ENCODE measurements around the gene CARS2.
"Not testable (repeated sequence)": the region's sequence is repeated elsewhere in the genome, so short reads cannot be mapped to it uniquely, and the experiment has no call there.

The CARS2 gene

DNA sequence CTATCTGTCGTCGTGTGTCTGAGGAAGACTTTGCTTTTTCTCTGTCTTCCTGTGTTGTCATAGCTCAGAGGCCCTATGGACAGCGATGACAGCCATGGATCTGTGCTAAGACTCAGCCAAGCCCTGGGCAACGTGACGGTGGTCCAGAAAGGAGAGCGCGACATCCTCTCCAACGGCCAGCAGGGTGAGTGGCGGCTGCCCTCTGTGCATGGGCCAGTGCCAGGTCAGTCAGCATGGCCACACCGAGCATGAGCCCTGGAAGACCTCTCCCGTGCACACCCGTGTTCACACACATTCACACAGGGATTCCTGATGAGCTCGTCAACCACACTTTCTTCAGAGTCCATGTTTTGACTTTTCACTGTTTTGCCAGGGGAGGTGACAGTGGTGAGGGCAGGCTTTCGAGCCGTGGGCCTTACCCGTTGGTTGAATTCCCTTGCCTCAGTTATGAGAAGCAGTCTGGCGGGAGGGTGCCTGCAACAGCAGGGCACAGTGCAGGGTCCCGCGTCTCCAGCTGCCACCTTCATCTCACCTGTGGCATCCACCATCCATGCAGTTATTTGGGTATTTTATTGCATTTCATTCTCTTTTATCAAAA is 70.4 kb downstream of the CARS2 start:
- no peak overlapping the region for H3K4me3 ChIP-seq (ENCODE audit: low read depth, low read length)
- in situ Hi-C loops (cut with HindIII; ENCODE audit: low sequenced_read_pairs), result no loop called here
- DNase-seq (ENCODE audit: low read depth, low spot score), result no peak
- TF ChIP-seq, protein P1, sequence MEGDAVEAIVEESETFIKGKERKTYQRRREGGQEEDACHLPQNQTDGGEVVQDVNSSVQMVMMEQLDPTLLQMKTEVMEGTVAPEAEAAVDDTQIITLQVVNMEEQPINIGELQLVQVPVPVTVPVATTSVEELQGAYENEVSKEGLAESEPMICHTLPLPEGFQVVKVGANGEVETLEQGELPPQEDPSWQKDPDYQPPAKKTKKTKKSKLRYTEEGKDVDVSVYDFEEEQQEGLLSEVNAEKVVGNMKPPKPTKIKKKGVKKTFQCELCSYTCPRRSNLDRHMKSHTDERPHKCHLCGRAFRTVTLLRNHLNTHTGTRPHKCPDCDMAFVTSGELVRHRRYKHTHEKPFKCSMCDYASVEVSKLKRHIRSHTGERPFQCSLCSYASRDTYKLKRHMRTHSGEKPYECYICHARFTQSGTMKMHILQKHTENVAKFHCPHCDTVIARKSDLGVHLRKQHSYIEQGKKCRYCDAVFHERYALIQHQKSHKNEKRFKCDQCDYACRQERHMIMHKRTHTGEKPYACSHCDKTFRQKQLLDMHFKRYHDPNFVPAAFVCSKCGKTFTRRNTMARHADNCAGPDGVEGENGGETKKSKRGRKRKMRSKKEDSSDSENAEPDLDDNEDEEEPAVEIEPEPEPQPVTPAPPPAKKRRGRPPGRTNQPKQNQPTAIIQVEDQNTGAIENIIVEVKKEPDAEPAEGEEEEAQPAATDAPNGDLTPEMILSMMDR (IDR thresholded peaks at IDR 0.05; ENCODE audit: low read depth, low read length), result no peak

DNA sequence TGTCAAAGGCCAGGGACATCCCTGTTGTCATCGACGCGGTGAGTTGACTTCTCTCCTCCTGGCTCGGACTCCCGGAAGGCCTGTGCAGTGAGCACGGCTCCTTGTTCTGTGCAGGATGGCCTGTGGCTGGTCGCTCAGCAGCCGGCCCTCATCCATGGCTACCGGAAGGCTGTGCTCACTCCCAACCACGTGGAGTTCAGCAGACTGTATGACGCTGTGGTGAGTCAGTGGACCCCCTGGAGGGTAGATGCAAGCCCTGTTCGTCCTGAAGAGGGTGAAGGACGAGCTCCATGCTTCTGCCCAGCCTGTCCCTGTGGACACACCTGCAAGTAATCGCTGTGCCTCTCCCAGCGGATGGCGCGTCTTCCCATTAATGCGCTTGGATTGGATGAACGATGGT is 71.4 kb downstream of the CARS2 start:
- TF ChIP-seq, protein P1 (IDR thresholded peaks at IDR 0.05; ENCODE audit: low read depth, low read length), result no peak
- in situ Hi-C loops (cut with HindIII; ENCODE audit: low sequenced_read_pairs), result no loop called here
- no peak overlapping the region for H3K4me3 ChIP-seq (ENCODE audit: low read depth, low read length)
- DNase-seq (ENCODE audit: low read depth, low spot score), result peak; percentile 90

DNA sequence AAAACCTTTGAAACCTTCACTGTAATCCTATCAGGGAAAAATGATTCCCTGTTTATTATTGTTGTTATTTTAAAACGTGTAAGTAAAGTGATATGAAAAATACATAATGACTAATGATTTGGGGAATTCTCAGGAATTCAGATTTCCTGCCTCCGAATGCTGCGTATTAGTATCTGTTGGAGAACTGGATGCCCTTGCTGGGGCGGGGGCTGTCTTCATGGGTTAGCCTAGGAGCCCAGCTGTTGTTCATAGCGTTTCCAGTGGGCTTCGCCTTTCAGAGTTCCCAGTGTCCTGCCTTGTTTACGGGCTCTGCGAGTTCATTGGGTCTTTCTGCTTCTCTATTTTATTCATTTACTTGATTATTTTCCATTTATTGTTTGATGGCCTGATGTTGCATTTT is 72.1 kb downstream of the CARS2 start:
- no peak for DNase-seq (ENCODE audit: low read depth, low spot score)
- H3K4me3 ChIP-seq (ENCODE audit: low read depth, low read length), result no peak overlapping the region
- TF ChIP-seq, protein P1 (IDR thresholded peaks at IDR 0.05; ENCODE audit: low read depth, low read length), result no peak
- in situ Hi-C loops (cut with HindIII; ENCODE audit: low sequenced_read_pairs), result no loop called here

DNA sequence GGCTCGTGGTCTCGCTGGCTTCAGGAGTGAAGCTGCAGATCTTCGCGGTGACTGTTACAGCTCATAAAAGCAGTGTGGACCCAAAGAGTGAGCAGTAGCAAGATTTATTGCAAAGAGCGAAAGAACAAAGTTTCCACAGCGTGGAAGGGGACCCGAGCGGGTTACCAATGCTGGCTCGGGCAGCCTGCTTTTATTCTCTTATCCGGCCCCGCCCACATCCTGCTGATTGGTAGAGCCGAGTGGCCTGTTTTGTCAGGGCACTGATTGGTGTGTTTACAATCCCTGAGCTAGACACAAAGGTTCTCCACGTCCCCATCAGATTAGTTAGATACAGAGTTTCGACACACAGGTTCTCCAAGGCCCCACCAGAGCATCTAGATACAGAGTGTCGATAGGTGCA is 73.7 kb downstream of the CARS2 start:
- H3K4me3 ChIP-seq (ENCODE audit: low read depth, low read length); in situ Hi-C loops (cut with HindIII; ENCODE audit: low sequenced_read_pairs); DNase-seq (ENCODE audit: low read depth, low spot score): not testable (repeated sequence)

DNA sequence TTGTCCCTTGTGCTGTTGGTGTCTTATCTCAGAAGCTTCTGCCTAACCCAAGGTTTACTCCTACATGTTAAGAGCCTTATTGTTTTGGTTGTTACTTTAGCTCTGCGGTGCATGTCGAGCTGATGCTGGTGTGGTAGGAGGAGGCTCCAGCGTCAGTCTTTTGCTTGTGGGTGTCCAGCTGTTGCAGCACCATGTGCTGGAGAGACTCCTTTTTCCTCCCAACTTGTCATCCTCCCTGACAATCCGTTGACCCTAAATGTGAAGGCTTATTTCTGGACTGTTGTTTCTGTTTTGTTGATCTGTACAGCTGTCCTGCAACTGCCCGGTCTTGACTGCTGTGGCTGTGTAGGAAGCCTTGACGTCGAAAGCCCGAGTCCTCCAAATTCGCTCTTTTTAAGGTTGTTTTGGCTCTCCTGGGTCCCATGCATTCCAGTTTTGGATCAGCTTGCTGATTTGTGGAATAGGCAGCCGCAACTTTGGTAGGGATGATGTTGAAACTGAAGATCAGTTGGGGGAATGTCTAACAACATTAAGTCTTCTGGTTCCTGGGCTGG is 75.3 kb downstream of the CARS2 start:
- no peak overlapping the region for H3K4me3 ChIP-seq (ENCODE audit: low read depth, low read length)
- in situ Hi-C loops (cut with HindIII; ENCODE audit: low sequenced_read_pairs), result no loop called here
- no peak for DNase-seq (ENCODE audit: low read depth, low spot score)
- TF ChIP-seq, protein P1 (IDR thresholded peaks at IDR 0.05; ENCODE audit: low read depth, low read length), result no peak

DNA sequence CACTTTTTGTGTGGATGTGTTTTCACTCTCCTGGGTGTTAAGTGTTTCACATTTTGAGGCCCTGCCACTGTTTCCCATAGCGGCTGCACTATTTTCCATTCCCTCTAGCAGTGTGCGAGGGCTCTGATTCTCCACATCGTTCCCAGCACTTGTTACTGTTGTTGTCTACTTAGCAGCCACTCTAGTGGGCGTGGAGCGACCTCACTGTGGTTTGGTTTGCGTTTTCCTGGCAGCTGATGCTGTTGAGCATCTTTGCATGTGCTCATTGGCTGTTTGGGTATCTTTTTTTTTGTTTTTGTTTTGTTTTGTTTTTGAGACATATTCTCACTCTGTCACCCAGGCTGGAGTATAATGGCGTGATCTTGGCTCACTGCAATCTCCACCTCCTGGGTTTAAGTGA is 76.2 kb downstream of the CARS2 start:
- H3K4me3 ChIP-seq (ENCODE audit: low read depth, low read length), result no peak overlapping the region
- in situ Hi-C loops (cut with HindIII; ENCODE audit: low sequenced_read_pairs), result no loop called here
- TF ChIP-seq, protein P1 (IDR thresholded peaks at IDR 0.05; ENCODE audit: low read depth, low read length), result no peak
- no peak for DNase-seq (ENCODE audit: low read depth, low spot score)

DNA sequence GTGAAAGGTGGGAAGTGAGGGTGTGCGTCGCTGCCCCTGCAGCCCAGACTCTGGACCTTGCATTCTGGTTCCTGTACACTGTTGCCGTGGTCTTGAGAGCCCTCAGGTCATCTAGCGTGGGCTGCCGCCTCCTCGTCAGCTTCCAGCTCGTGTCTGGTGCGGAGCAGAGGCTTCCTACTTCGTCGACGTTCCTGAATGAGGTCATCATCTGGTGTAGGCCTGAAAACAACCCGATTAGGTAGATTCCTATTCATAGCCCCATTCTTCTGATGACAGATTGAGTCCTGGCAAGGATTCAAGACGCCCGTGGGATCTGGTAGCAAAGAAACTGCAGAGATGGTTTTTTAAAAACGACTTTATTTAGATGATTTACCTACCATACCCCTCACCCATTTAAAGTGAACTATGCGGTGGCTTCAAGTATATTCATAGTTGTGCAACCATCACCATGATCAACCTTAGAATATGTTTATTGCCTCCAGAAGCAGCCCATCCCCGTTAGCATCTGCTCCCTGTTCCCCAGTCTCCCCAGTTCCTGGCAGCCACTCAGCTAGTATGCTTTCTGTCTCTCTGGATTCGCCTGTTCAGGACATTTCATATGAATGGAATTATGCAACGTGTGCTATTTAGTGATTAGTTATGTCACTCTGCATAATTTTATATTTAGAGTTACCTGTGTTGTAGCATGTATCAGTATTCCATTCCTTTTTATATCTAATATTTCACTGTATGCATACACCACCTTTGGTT is 76.8 kb downstream of the CARS2 start:
- in situ Hi-C loops (cut with HindIII; ENCODE audit: low sequenced_read_pairs), result no loop called here
- no peak for DNase-seq (ENCODE audit: low read depth, low spot score)
- H3K4me3 ChIP-seq (ENCODE audit: low read depth, low read length), result no peak overlapping the region
- TF ChIP-seq, protein P1 (IDR thresholded peaks at IDR 0.05; ENCODE audit: low read depth, low read length), result no peak

Measured in astrocyte of the spinal cord (primary cell).